Measurements from ENCODE around the gene PLCB3.

- TF ChIP-seq CTCF (IDR thresholded peaks at IDR 0.05), result no peak
- TF ChIP-seq POLR2A (IDR thresholded peaks at IDR 0.05), result no peak
- TF ChIP-seq POLR2AphosphoS5 (IDR thresholded peaks at IDR 0.05), result no peak
- no peak for TF ChIP-seq EP300 (IDR thresholded peaks at IDR 0.05)
Observed at GRCh38 chr11:64291262-64291751, 40.0 kb downstream of the PLCB3 start, which contains the start of gene KCNK4.
